Measurements from ENCODE around the gene TBC1D22A. TPM values are rescaled to one million over a fixed set of nuclear protein-coding genes. Genes with fewer than 3 reads are reported as not detected.
A peak's percentile ranks its signal among the peaks of the same experiment; 100 is the strongest.
"Not testable (repeated sequence)": the region's sequence is repeated elsewhere in the genome, so short reads cannot be mapped to it uniquely, and the experiment has no call there.

The TBC1D22A gene
- total RNA-seq, 1 donor from 2014 or later: 33.0 TPM

GRCh38 chr22:46774253-46774979 is 12.0 kb downstream of the TBC1D22A start:
- DNase-seq (ENCODE audit: low spot score): no peak

- no peak for DNase-seq (ENCODE audit: low spot score)
Measured at GRCh38 chr22:46774980-46775849, 12.8 kb downstream of the TBC1D22A start.

GRCh38 chr22:46775850-46776826 is 13.7 kb downstream of the TBC1D22A start:
- DNase-seq (ENCODE audit: low spot score): no peak

GRCh38 chr22:46776876-46777608 is 14.6 kb downstream of the TBC1D22A start:
- DNase-seq (ENCODE audit: low spot score): no peak

GRCh38 chr22:46777609-46777970 is 15.1 kb downstream of the TBC1D22A start:
- no peak for DNase-seq (ENCODE audit: low spot score)

- no peak for DNase-seq (ENCODE audit: low spot score)
Measured at GRCh38 chr22:46779023-46779422, 16.6 kb downstream of the TBC1D22A start.

- no peak for DNase-seq (ENCODE audit: low spot score)
Measured at GRCh38 chr22:46779651-46780050, 17.2 kb downstream of the TBC1D22A start.

GRCh38 chr22:46780453-46780852 is 18.0 kb downstream of the TBC1D22A start:
- DNase-seq (ENCODE audit: low spot score): no peak

- no peak for DNase-seq (ENCODE audit: low spot score)
Measured at GRCh38 chr22:46781291-46781690, 18.8 kb downstream of the TBC1D22A start.

- not testable (repeated sequence) for DNase-seq (ENCODE audit: low spot score)
Measured at GRCh38 chr22:46782200-46782599, 19.8 kb downstream of the TBC1D22A start.

- no peak for DNase-seq (ENCODE audit: low spot score)
Measured at GRCh38 chr22:46783721-46784120, 21.3 kb downstream of the TBC1D22A start.

GRCh38 chr22:46788441-46789172 is 26.2 kb downstream of the TBC1D22A start:
- DNase-seq (ENCODE audit: low spot score): no peak

GRCh38 chr22:46789992-46790391 is 27.5 kb downstream of the TBC1D22A start:
- no peak for DNase-seq (ENCODE audit: low spot score)

- peak; percentile 61 for DNase-seq (ENCODE audit: low spot score)
Measured at GRCh38 chr22:46791201-46791731, 28.8 kb downstream of the TBC1D22A start.

GRCh38 chr22:46792061-46792796 is 29.8 kb downstream of the TBC1D22A start:
- DNase-seq (ENCODE audit: low spot score): no peak

- DNase-seq (ENCODE audit: low spot score): no peak
Measured at GRCh38 chr22:46792841-46793261, 30.4 kb downstream of the TBC1D22A start.

- DNase-seq (ENCODE audit: low spot score): no peak
Measured at GRCh38 chr22:46793497-46793896, 31.0 kb downstream of the TBC1D22A start.

GRCh38 chr22:46794067-46794466 is 31.6 kb downstream of the TBC1D22A start:
- DNase-seq (ENCODE audit: low spot score): no peak

- no peak for DNase-seq (ENCODE audit: low spot score)
Measured at GRCh38 chr22:46794491-46794890, 32.0 kb downstream of the TBC1D22A start.
